Measurements from ENCODE around the gene TEF. TPM values are rescaled to one million over a fixed set of nuclear protein-coding genes. Genes with fewer than 3 reads are reported as not detected.
"Not testable (repeated sequence)": the region's sequence is repeated elsewhere in the genome, so short reads cannot be mapped to it uniquely, and the experiment has no call there.

TEF gene
- total RNA-seq, 1 experiment from 2014 or later = 2.2 TPM

DNA sequence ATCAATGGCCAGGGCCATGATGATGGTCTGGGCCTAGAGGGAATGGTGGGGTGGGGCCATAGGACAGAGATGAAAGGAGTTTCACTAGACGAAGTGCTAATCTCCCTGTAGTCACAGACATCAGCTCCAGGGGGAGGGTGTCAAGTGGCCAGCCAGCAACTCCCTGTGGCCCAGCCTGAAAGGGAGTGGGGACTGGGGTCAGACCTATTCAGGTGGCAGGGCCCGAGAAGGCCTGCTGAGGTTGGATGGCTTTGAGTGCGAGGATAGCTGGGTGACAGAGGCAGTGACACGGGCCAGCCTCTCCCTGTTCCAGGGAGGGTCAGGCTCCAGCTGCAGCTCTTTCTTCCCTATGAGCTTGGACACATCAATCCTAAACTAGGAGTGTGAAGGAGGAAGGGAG is 53.8 kb downstream of the TEF start:
- Mint-ChIP-seq H3K36me3 (ENCODE audit: insufficient read depth, unreplicated experiment) (peaks cover 87% of the 10 kb centered on the region), H3K27ac (ENCODE audit: low read depth, unreplicated experiment) (no peak overlapping the region), H3K27me3 (ENCODE audit: insufficient read depth, unreplicated experiment) (no peaks in the 10 kb centered on the region), H3K9me3 (ENCODE audit: unreplicated experiment) (no peaks in the 10 kb centered on the region), H3K4me1 (ENCODE audit: insufficient read depth, unreplicated experiment) (no peaks in the 10 kb centered on the region), H3K4me3 (ENCODE audit: unreplicated experiment) (no peak overlapping the region)
- DNase-seq (ENCODE audit: unreplicated experiment) = no peak
- BruUV-seq (replicated peaks) = no TSS peak
- POLR2A ChIA-PET = interaction anchor here (0.6 to 1.1 kb wide), 2 partner anchors 17 to 197 kb away, joined by 3 read pairs; no protein-coding TSS in a partner anchor
- TF ChIP-seq, protein P1, sequence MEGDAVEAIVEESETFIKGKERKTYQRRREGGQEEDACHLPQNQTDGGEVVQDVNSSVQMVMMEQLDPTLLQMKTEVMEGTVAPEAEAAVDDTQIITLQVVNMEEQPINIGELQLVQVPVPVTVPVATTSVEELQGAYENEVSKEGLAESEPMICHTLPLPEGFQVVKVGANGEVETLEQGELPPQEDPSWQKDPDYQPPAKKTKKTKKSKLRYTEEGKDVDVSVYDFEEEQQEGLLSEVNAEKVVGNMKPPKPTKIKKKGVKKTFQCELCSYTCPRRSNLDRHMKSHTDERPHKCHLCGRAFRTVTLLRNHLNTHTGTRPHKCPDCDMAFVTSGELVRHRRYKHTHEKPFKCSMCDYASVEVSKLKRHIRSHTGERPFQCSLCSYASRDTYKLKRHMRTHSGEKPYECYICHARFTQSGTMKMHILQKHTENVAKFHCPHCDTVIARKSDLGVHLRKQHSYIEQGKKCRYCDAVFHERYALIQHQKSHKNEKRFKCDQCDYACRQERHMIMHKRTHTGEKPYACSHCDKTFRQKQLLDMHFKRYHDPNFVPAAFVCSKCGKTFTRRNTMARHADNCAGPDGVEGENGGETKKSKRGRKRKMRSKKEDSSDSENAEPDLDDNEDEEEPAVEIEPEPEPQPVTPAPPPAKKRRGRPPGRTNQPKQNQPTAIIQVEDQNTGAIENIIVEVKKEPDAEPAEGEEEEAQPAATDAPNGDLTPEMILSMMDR (IDR thresholded peaks at IDR 0.05; ENCODE audit: unreplicated experiment) = no peak
- CTCF ChIA-PET = interaction anchor here (0.6 kb wide), 1 partner anchor 151 kb away, joined by 3 read pairs; no protein-coding TSS in a partner anchor
- intact Hi-C loops (cut with micrococcal nuclease) = no loop called here

DNA sequence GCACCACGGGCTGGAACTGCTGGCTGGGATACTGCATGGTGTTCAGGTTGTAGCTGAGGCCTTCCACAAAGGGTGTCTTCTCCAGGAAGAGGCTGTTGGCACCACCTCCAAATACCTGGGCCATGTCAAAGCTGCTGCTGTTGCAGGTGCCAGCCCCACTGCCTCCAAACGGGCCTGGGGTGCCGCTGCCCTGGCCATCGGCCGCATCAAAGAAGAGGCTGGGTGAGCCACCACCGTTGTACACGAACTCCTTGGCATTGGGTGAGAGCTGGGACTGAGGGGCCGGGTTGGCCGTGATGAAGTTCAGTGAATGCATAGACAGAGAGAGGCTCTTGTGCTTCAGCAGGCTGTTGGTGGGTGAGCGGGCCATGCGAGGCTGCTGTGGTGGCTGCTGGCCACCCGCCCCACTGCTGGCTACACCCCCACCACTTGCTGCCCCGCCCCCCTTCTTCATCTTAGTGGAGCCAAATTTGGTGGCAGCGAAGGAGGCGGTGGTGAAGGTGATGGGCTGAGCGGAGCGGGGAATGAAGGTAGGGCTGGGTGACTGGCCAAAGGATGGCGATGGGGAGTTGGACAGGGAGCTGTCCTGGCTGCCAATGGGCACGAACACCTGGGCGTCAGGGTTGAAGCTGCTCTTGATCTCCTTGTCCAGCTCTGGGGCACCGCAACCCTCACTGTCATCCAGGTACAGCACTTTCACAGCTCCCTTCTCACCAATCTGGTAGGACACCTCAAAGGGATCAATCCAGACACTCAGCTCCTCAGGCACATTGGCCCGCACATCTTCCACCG is 54.8 kb downstream of the TEF start:
- Mint-ChIP-seq H3K27ac (ENCODE audit: low read depth, unreplicated experiment) (peak overlapping the region; percentile 23), H3K36me3 (ENCODE audit: insufficient read depth, unreplicated experiment) (peaks cover 86% of the 10 kb centered on the region), H3K4me1 (ENCODE audit: insufficient read depth, unreplicated experiment) (no peaks in the 10 kb centered on the region), H3K4me3 (ENCODE audit: unreplicated experiment) (no peak overlapping the region), H3K27me3 (ENCODE audit: insufficient read depth, unreplicated experiment) (no peaks in the 10 kb centered on the region), H3K9me3 (ENCODE audit: unreplicated experiment) (no peaks in the 10 kb centered on the region)
- no peak for DNase-seq (ENCODE audit: unreplicated experiment)
- intact Hi-C loops (cut with micrococcal nuclease) = no loop called here
- no TSS peak for BruUV-seq (replicated peaks)
- ChIA-PET POLR2A (interaction anchor here (0.6 to 1.4 kb wide), 5 partner anchors 9 to 196 kb away, joined by 3 to 5 read pairs (median 3); no protein-coding TSS in a partner anchor), CTCF (interaction anchor here (0.6 to 1.1 kb wide), 2 partner anchors 33 to 160 kb away, joined by 3 read pairs; no protein-coding TSS in a partner anchor)
- TF ChIP-seq, protein P1 (IDR thresholded peaks at IDR 0.05; ENCODE audit: unreplicated experiment) = no peak

DNA sequence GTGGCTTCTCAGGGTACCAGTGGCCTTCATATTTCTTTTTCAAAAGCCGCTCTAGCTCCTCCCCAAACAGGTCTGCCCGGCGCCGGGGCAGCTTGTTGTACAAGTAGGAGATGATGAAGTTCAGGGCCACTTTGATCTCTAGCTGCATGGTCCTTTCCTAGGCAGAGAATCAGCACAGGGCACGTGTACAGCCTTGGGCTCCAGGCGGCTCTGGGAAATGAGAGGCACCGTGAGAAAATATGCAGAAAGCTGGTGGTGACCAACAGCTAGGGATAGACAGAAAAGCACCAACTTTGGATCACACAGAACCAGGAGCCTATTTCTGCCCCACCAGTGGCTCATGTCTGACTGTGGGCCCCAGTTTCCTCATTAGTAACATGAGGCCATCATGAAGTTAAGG is 55.5 kb downstream of the TEF start:
- intact Hi-C loops (cut with micrococcal nuclease) = no loop called here
- no TSS peak for BruUV-seq (replicated peaks)

DNA sequence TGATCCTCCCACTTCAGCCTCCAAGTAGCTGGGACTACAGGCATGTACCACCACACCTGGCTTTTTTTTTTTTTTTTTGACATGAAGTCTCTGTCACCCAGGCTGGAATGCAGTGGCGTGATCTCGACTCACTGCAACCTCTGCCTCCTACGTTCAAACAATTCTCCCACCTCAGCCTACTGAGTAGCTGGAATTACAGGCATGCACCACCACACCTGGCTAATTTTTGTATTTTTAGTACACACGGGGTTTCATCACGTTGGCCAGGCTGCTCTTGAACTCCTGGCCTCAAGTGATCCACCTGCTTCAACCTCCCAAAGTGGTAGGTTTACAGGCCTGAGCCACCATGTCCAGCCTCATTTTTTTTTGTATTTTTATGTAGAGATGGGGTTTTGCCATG is 58.8 kb downstream of the TEF start:
- intact Hi-C loops (cut with micrococcal nuclease); H3K27ac Mint-ChIP-seq (ENCODE audit: low read depth, unreplicated experiment); H3K4me1 Mint-ChIP-seq (ENCODE audit: insufficient read depth, unreplicated experiment); POLR2A ChIA-PET; H3K9me3 Mint-ChIP-seq (ENCODE audit: unreplicated experiment); H3K27me3 Mint-ChIP-seq (ENCODE audit: insufficient read depth, unreplicated experiment); H3K4me3 Mint-ChIP-seq (ENCODE audit: unreplicated experiment); BruUV-seq (replicated peaks); DNase-seq (ENCODE audit: unreplicated experiment): not testable (repeated sequence)
- CTCF ChIA-PET = interaction anchor here (0.6 kb wide), 1 partner anchor 396 kb away, joined by 3 read pairs; no protein-coding TSS in a partner anchor
- H3K36me3 Mint-ChIP-seq (ENCODE audit: insufficient read depth, unreplicated experiment) = peaks cover 79% of the 10 kb centered on the region

More for the DNA sequence above, 55.5 kb downstream of the TEF start:
- DNase-seq (ENCODE audit: unreplicated experiment) = no peak
- peaks cover 86% of the 10 kb centered on the region for H3K36me3 Mint-ChIP-seq (ENCODE audit: insufficient read depth, unreplicated experiment)
- no peaks in the 10 kb centered on the region for H3K4me1 Mint-ChIP-seq (ENCODE audit: insufficient read depth, unreplicated experiment)
- ChIA-PET POLR2A (interaction anchor here (0.9 to 1.4 kb wide), 3 partner anchors 8 to 20 kb away, joined by 3 to 5 read pairs (median 3); no protein-coding TSS in a partner anchor), CTCF (interaction anchor here (0.6 to 1.1 kb wide), 3 partner anchors 33 to 279 kb away, joined by 3 read pairs; no protein-coding TSS in a partner anchor)
- peak overlapping the region; percentile 23 for H3K27ac Mint-ChIP-seq (ENCODE audit: low read depth, unreplicated experiment)
- TF ChIP-seq, protein P1 (IDR thresholded peaks at IDR 0.05; ENCODE audit: unreplicated experiment) = no peak
- H3K27me3 Mint-ChIP-seq (ENCODE audit: insufficient read depth, unreplicated experiment) = no peaks in the 10 kb centered on the region
- no peak overlapping the region for H3K4me3 Mint-ChIP-seq (ENCODE audit: unreplicated experiment)
- no peaks in the 10 kb centered on the region for H3K9me3 Mint-ChIP-seq (ENCODE audit: unreplicated experiment)

All from MCF 10A (cell line).